Measurements from ENCODE around the gene FYB2. TPM values are rescaled to one million over a fixed set of nuclear protein-coding genes. Genes with fewer than 3 reads are reported as not detected.

FYB2 gene, protein sequence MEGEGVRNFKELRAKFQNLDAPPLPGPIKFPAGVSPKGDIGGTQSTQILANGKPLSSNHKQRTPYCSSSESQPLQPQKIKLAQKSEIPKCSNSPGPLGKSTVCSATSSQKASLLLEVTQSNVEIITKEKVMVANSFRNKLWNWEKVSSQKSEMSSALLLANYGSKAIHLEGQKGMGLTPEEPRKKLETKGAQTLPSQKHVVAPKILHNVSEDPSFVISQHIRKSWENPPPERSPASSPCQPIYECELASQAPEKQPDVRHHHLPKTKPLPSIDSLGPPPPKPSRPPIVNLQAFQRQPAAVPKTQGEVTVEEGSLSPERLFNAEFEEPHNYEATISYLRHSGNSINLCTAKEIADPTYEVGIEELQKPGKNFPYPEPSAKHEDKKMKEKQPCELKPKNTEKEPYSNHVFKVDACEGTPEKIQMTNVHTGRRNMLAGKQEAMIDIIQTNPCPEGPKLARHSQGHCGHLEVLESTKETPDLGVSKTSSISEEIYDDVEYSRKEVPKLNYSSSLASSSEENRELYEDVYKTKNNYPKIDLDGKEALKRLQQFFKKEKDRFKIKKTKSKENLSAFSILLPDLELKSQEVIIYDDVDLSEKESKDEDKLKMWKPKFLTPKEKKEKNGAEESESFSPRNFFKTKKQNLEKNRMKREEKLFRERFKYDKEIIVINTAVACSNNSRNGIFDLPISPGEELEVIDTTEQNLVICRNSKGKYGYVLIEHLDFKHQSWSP
- 1.7 TPM for total RNA-seq
- long read RNA-seq = 0 reads

DNA sequence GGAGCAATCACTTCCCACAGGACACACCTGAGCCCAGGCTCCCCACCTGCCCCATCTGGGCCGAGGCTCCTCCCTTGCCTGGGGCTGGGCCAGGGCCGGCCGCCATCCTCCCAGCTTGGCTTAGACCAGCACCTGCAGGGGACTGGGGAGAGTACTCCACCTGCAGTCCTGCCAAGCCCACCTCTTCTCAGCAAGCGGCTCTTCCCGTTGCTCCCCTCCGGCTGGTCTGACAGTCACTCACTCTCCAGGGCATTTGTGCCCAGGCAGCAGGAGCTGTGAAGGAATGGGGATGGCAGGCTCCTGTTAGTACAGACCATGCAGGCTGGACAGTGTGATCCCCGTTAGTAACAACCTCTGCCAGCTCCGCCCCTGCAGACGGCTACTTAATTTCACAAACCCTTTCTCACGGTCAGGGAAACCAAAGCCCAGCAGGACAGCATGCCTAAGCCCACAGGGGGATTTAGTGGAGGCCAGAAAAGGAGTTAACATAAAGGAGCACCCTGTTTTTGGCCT, at the start of gene FYB2:
Gene FYB2 (minus strand): TSS at position 18 of the 513 bp plus-strand sequence. CDS start 114 bp downstream, outside the sequence.
- peak; percentile 59 for ATAC-seq
- Histone ChIP-seq H3K27ac (no peak within 1 kb of the TSS), H3K36me3 (no peaks in the 10 kb centered on the region), H3K9me3 (no peaks in the 10 kb centered on the region), H3K27me3 (peaks cover 4% of the 10 kb centered on the region), H3K4me1 (no peaks in the 10 kb centered on the region), H3K4me3 (no peak within 1 kb of the TSS)
- DNase-seq = no peak
- intact Hi-C loops (cut with DNase I) = no loop called here
- TF ChIP-seq, protein P1, sequence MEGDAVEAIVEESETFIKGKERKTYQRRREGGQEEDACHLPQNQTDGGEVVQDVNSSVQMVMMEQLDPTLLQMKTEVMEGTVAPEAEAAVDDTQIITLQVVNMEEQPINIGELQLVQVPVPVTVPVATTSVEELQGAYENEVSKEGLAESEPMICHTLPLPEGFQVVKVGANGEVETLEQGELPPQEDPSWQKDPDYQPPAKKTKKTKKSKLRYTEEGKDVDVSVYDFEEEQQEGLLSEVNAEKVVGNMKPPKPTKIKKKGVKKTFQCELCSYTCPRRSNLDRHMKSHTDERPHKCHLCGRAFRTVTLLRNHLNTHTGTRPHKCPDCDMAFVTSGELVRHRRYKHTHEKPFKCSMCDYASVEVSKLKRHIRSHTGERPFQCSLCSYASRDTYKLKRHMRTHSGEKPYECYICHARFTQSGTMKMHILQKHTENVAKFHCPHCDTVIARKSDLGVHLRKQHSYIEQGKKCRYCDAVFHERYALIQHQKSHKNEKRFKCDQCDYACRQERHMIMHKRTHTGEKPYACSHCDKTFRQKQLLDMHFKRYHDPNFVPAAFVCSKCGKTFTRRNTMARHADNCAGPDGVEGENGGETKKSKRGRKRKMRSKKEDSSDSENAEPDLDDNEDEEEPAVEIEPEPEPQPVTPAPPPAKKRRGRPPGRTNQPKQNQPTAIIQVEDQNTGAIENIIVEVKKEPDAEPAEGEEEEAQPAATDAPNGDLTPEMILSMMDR (IDR thresholded peaks at IDR 0.05) = no peak

DNA sequence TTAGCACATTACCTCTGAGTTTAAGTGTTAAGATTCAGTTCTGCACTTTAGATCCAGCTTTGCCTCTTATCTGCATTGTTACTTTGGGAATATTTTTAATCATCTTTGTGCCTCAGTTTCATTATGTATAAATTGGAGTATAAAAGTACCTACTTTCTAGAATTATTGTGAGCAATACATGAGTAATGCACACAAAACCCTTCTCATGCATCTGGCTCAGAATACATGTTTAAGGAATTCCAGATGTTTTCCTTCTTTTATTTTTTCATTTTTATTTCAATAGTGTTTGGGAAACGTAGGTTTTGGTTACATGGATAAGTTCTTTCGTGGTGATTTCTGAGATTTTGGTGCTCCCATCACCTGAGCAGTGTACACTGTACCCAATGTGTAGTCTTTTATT, 49.6 kb upstream of the FYB2 start:
- no peak overlapping the region for H3K27ac ChIP-seq
- no peaks in the 10 kb centered on the region for H3K27me3 ChIP-seq
- ATAC-seq (no peak), DNase-seq (no peak)
- TF ChIP-seq, protein P1 (IDR thresholded peaks at IDR 0.05) = no peak
- intact Hi-C loops (cut with DNase I) = no loop called here
- no peaks in the 10 kb centered on the region for H3K4me1 ChIP-seq
- no peaks in the 10 kb centered on the region for H3K9me3 ChIP-seq
- H3K4me3 ChIP-seq = no peak overlapping the region
- H3K36me3 ChIP-seq = no peaks in the 10 kb centered on the region

DNA sequence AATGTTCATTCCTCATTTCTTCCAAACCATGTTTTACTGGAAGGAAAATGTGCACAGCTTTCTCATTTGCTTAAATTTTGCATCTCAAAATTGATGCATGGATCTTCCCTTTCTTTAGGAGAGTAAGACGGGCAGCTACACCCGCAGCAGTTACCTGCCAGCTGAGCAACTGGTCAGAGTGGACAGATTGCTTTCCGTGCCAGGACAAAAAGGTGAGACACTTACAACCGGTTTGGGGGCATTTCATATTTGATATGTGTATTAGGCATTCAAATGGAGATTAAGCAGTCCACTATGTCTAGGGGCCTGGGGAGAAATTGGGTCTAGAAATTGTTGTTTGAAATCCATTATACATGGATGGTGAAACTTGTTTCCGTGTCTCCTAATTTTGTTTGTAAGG, 48.3 kb upstream of the FYB2 start:
- Histone ChIP-seq H3K27ac (no peak overlapping the region), H3K27me3 (no peaks in the 10 kb centered on the region), H3K4me3 (no peak overlapping the region), H3K4me1 (no peaks in the 10 kb centered on the region), H3K9me3 (no peaks in the 10 kb centered on the region), H3K36me3 (no peaks in the 10 kb centered on the region)
- DNase-seq = no peak
- intact Hi-C loops (cut with DNase I) = no loop called here
- TF ChIP-seq, protein P1 (IDR thresholded peaks at IDR 0.05) = no peak
- ATAC-seq = no peak

DNA sequence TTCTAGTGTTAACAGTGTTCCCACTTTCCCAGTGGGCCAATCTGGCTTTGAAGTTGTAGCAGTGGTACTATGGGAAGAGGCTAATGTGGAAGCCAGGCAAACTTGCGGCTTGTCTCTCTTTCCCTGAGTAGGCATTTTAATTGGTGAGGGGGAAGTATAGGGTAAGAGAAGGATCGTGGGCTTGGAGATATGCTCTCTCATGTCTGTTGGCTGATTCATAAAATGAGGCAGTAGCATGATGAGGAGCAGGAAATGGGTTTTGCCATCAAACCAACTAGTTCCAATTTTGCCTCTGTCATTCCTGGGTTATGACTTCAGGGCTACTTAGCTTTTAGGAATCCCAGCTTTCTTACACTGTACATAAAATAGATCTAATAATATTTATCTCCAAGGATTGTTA, 47.5 kb upstream of the FYB2 start:
- DNase-seq = no peak
- Histone ChIP-seq H3K27ac (no peak overlapping the region), H3K27me3 (no peaks in the 10 kb centered on the region), H3K4me3 (no peak overlapping the region), H3K36me3 (no peaks in the 10 kb centered on the region), H3K9me3 (no peaks in the 10 kb centered on the region), H3K4me1 (no peaks in the 10 kb centered on the region)
- no peak for ATAC-seq
- TF ChIP-seq, protein P1 (IDR thresholded peaks at IDR 0.05) = no peak
- intact Hi-C loops (cut with DNase I) = no loop called here

DNA sequence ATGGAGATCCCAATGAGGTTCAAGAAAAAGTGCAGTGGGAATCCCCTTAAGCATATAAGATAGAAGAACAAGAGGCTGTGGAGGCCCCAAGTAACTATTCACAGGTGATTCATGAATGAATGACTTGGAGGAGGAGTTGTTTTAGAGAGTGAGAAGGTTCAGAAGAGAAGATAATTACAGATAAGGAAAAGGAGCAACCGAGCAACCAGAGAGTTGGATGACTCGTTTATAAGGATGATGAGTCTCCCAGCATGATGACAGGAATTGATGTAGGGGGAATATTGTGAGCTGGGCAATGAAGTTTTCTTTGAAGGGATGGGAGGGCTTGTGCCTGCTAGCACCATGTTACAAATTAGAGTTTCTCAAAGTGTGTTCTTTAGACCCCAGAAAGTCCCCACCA, 45.2 kb upstream of the FYB2 start:
- Histone ChIP-seq H3K27me3 (no peaks in the 10 kb centered on the region), H3K27ac (no peak overlapping the region), H3K36me3 (no peaks in the 10 kb centered on the region), H3K4me3 (no peak overlapping the region), H3K4me1 (no peaks in the 10 kb centered on the region), H3K9me3 (no peaks in the 10 kb centered on the region)
- intact Hi-C loops (cut with DNase I) = no loop called here
- ATAC-seq = no peak
- TF ChIP-seq, protein P1 (IDR thresholded peaks at IDR 0.05) = no peak
- no peak for DNase-seq

All from upper lobe of right lung (tissue), 1 donor.